ENCODE results near the gene SOX30.

GRCh38 chr5:157592594-157592993 lies 59.6 kb downstream of the SOX30 start:
- TF ChIP-seq, protein P1, sequence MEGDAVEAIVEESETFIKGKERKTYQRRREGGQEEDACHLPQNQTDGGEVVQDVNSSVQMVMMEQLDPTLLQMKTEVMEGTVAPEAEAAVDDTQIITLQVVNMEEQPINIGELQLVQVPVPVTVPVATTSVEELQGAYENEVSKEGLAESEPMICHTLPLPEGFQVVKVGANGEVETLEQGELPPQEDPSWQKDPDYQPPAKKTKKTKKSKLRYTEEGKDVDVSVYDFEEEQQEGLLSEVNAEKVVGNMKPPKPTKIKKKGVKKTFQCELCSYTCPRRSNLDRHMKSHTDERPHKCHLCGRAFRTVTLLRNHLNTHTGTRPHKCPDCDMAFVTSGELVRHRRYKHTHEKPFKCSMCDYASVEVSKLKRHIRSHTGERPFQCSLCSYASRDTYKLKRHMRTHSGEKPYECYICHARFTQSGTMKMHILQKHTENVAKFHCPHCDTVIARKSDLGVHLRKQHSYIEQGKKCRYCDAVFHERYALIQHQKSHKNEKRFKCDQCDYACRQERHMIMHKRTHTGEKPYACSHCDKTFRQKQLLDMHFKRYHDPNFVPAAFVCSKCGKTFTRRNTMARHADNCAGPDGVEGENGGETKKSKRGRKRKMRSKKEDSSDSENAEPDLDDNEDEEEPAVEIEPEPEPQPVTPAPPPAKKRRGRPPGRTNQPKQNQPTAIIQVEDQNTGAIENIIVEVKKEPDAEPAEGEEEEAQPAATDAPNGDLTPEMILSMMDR (IDR thresholded peaks at IDR 0.05), result no peak
- no peak for TF ChIP-seq POLR2A (IDR thresholded peaks at IDR 0.05)

Data from vagina (tissue), 2 donors.